ENCODE results near the gene BRS3. TPM values are rescaled to one million over a fixed set of nuclear protein-coding genes. Genes with fewer than 3 reads are reported as not detected.

BRS3 gene
- polyA plus RNA-seq, 2 of the 4 experiments (the other 2 are of a cell fraction) = not detected

DNA sequence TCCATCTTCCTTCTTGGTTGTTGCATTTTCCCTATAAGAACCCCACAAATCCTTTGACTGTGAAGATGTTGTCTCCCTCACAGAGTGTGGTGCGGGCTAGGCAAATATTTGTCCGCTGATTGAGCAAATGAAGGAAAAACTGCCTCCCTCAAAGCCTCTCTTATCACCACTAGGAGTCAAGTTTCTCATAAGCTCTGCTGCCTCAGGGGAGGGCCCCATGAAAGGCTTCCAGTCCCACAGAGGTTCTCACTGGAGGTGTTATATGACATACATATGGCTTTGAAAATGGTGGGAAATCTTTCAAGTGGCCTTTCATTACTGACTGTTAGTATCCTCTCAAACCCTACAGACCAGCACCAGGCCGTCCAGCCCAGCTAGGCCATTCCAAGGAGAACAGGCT is 53.5 kb downstream of the BRS3 start:
- 50% methylated on average over 3 of the region's 3 CpGs for WGBS (ENCODE audit: missing lambda C conversion rate)
- Histone ChIP-seq H3K4me3 (no peak overlapping the region), H3K27ac (no peak overlapping the region), H3K4me2 (no peak overlapping the region), H3K4me1 (no peaks in the 10 kb centered on the region), H3K9me3 (no peaks in the 10 kb centered on the region)
- ATAC-seq (no peak), DNase-seq (ENCODE audit: low read depth in 1 of 2, low spot score in 1 of 2) (no peak), FAIRE-seq (no peak)
- TF ChIP-seq MYC (IDR thresholded peaks at IDR 0.05; ENCODE audit: borderline replicate concordance, low read length) = no peak
- TF ChIP-seq ZFP36 (IDR thresholded peaks at IDR 0.05; ENCODE audit: borderline replicate concordance, partially characterized antibody) = no peak
- TF ChIP-seq HEYL (CRISPR knock-in tag; IDR thresholded peaks at IDR 0.05) = no peak
- no peak for TF ChIP-seq POLR2A (IDR thresholded peaks at IDR 0.05; ENCODE audit: low read length)
- no peak for TF ChIP-seq NPAS2 (CRISPR knock-in tag; IDR thresholded peaks at IDR 0.05; ENCODE audit: borderline replicate concordance)
- ChIA-PET POLR2A (no interaction called here), CTCF (no interaction called here)

DNA sequence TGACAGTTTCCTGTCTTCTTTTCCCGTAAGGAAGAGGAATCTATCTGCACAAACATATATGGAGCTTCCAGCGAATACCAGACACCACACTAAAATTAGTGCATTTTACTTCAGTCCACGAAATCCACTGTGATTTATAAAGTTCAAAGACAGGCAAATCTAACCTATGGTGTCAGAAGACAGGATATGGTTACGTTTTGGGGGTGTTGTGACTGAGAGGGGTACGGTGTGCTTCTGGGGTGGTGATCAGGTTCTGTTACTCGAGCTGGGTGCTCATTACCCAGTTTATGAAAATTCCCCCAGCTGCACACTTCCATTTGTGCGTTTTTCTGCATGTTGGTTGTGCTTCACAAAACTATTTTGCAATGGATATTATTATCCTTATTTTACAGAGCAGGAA is 54.5 kb downstream of the BRS3 start:
- H3K9me3 ChIP-seq = no peaks in the 10 kb centered on the region
- no peak for ATAC-seq
- H3K4me1 ChIP-seq = no peaks in the 10 kb centered on the region
- ChIA-PET CTCF (no interaction called here), POLR2A (no interaction called here)
- H3K4me3 ChIP-seq = no peak overlapping the region
- no peak overlapping the region for H3K4me2 ChIP-seq
- FAIRE-seq = no peak
- TF ChIP-seq TP53 (CRISPR knock-in tag; IDR thresholded peaks at IDR 0.05) (no peak), RARB (CRISPR knock-in tag; IDR thresholded peaks at IDR 0.05) (no peak), FOSB (CRISPR knock-in tag; IDR thresholded peaks at IDR 0.05) (no peak), RAD21 (conservative IDR thresholded peaks at IDR 0.05 in 1 of 2, IDR thresholded peaks at IDR 0.05 in 1 of 2) (no peak), HOXA7 (CRISPR knock-in tag; IDR thresholded peaks at IDR 0.05) (no peak), NPAS2 (CRISPR knock-in tag; IDR thresholded peaks at IDR 0.05; ENCODE audit: borderline replicate concordance) (no peak), ZC3H11A (IDR thresholded peaks at IDR 0.05) (no peak), SMC3 (IDR thresholded peaks at IDR 0.05) (no peak), HEYL (CRISPR knock-in tag; IDR thresholded peaks at IDR 0.05) (no peak), EHF (CRISPR knock-in tag; IDR thresholded peaks at IDR 0.05) (no peak), SREBF2 (IDR thresholded peaks at IDR 0.05) (no peak), CBX8 (IDR thresholded peaks at IDR 0.05) (no peak), HOXB5 (CRISPR knock-in tag; IDR thresholded peaks at IDR 0.05) (no peak), POLR2A (IDR thresholded peaks at IDR 0.05; ENCODE audit: low read length) (no peak)
- TF ChIP-seq, protein P1, sequence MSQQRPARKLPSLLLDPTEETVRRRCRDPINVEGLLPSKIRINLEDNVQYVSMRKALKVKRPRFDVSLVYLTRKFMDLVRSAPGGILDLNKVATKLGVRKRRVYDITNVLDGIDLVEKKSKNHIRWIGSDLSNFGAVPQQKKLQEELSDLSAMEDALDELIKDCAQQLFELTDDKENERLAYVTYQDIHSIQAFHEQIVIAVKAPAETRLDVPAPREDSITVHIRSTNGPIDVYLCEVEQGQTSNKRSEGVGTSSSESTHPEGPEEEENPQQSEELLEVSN (IDR thresholded peaks at IDR 0.05; ENCODE audit: borderline replicate concordance, low read depth) = no peak
- H3K27ac ChIP-seq = no peak overlapping the region
- no peak for DNase-seq (ENCODE audit: low read depth in 1 of 2, low spot score in 1 of 2)
- WGBS (ENCODE audit: missing lambda C conversion rate) = 35% methylated on average over 7 of the region's 7 CpGs

Other genes starting within 250 kb of the BRS3 start
- 10.3 and 13.1 TPM in 2 replicates for gene MAP7D3, start 236.5 kb upstream of the BRS3 start, polyA plus RNA-seq (2011; rRNA removed)
- gene MAP7D3, start 236.5 kb upstream of the BRS3 start, polyA plus RNA-seq (2017; fragmentation: RNase III; extraction: RNeasy Plus Mini Kit Qiagen cat#74134 plus additional on column Dnase treatment) = 9.9 to 12.7 TPM (median 11.3 TPM) in 3 replicates
- gene ADGRG4, start 187.0 kb upstream of the BRS3 start, polyA plus RNA-seq (2011; rRNA removed) = not detected in 2 replicates
- not detected in 3 replicates for gene ADGRG4, start 187.0 kb upstream of the BRS3 start, polyA plus RNA-seq (2017; fragmentation: RNase III; extraction: RNeasy Plus Mini Kit Qiagen cat#74134 plus additional on column Dnase treatment)
- 5.0 and 10.8 TPM in 2 replicates for gene HTATSF1, start 9.6 kb downstream of the BRS3 start, polyA plus RNA-seq (2011; rRNA removed)
- gene HTATSF1, start 9.6 kb downstream of the BRS3 start, polyA plus RNA-seq (2017; fragmentation: RNase III; extraction: RNeasy Plus Mini Kit Qiagen cat#74134 plus additional on column Dnase treatment) = 82.3 to 87.7 TPM (median 82.8 TPM) in 3 replicates
- not detected in 2 replicates for gene VGLL1, start 44.3 kb downstream of the BRS3 start, polyA plus RNA-seq (2011; rRNA removed)
- not detected in 3 replicates for gene VGLL1, start 44.3 kb downstream of the BRS3 start, polyA plus RNA-seq (2017; fragmentation: RNase III; extraction: RNeasy Plus Mini Kit Qiagen cat#74134 plus additional on column Dnase treatment)
- gene CD40LG, start 160.2 kb downstream of the BRS3 start, polyA plus RNA-seq (2011; rRNA removed) = not detected in 2 replicates
- gene CD40LG, start 160.2 kb downstream of the BRS3 start, polyA plus RNA-seq (2017; fragmentation: RNase III; extraction: RNeasy Plus Mini Kit Qiagen cat#74134 plus additional on column Dnase treatment) = not detected in 3 replicates